Testis (tissue), 2 donors: ENCODE measurements around the gene RPS6KL1.

Experiments used
- CTCF ChIP-seq, 3 experiments: fragments of 450-650 bp in 2 of 3; fragments of 200-600 bp in 1 of 3; sonication (generic) in 1 of 3; IDR thresholded peaks; one replicate each; pipeline ENCODE4 v1.5.1; 2016 to 2019; ENCODE audit warnings: antibody characterized with exemption in 3 of 3, mild to moderate bottlenecking in 2 of 3, moderate library complexity in 1 of 3
- POLR2A ChIP-seq: fragments of 450-650 bp; IDR thresholded peaks from one replicate; pipeline ENCODE4 v1.6.1; 2017; ENCODE audit warnings: antibody characterized with exemption, mild to moderate bottlenecking, moderate library complexity

GRCh38 chr14:74949191-74949601 is 26.1 kb upstream of the RPS6KL1 start:
- TF ChIP-seq CTCF (IDR thresholded peaks at IDR 0.05) (no peak), POLR2A (no peak)
